Ovary (tissue), 10 donors: ENCODE data around the gene CT55. TPM values are rescaled to one million over a fixed set of nuclear protein-coding genes. Genes with fewer than 3 reads are reported as not detected.
"Not testable (repeated sequence)": the region's sequence is repeated elsewhere in the genome, so short reads cannot be mapped to it uniquely, and the experiment has no call there.

Experiments used
- DNase-seq, 5 donors: peaks; one replicate each; pipeline ENCODE4 v3.0.0-alpha.2; 2019 to 2020
- H3K27ac ChIP-seq, 2 donors: fragments of 200-600 bp; one replicate each; pipeline versions ENCODE4 v1.5.1 to v1.8.0; 2019 to 2022
- H3K27me3 ChIP-seq: fragments of 200-600 bp; one replicate; pipeline ENCODE4 v1.8.0; 2022
- H3K36me3 ChIP-seq: fragments of 200-600 bp; sonication (generic); one replicate; pipeline ENCODE4 v1.5.1; 2019
- H3K4me1 ChIP-seq: one replicate; pipeline ENCODE4 v1.8.1; 2013; ENCODE audit warnings: mild to moderate bottlenecking, moderate library complexity; ENCODE audit not compliant: insufficient read depth
- H3K4me3 ChIP-seq: fragments of 200-600 bp; sonication (generic); one replicate; pipeline ENCODE4 v1.5.1; 2017
- H3K9me3 ChIP-seq, 2 donors: fragments of 200-600 bp in 1 of 2; sonication (generic) in 1 of 2; one replicate each; pipeline versions ENCODE4 v1.5.1 to v1.8.1; 2013 to 2019; ENCODE audit warnings: mild to moderate bottlenecking in 1 of 2, moderate library complexity in 1 of 2
- EP300 ChIP-seq: sonication (generic); formaldehyde crosslinking; IDR thresholded peaks from one replicate; pipeline ENCODE4 v1.6.1; 2017; ENCODE audit warnings: antibody characterized with exemption
- POLR2A ChIP-seq: fragments of 450-650 bp; IDR thresholded peaks from one replicate; pipeline ENCODE4 v1.6.1; 2017; ENCODE audit warnings: antibody characterized with exemption, mild to moderate bottlenecking, moderate library complexity
- WGBS, 3 donors: extraction: QIAGEN DNeasy Blood & Tissue Kit in 1 of 3; methylation state at CpG; one replicate each; pipeline versions ENCODE4 v1.1.5 to v1.1.7; 2013 to 2017; 5-methylcytosine and 5-hydroxymethylcytosine counted together
- intact Hi-C, 4 donors: fragments of 100-400 bp; cut with DNase I; formaldehyde crosslinking; loops; one replicate each; pipeline versions ENCODE4 v1.11.0 to v1.15.1; 2022 to 2023
- long read RNA-seq, 3 donors: library from polyadenylated mRNA in 2 of 3; unstranded in 2 of 3; transcript quantifications; one replicate each; pipeline ENCODE4 v2.0.0 and lab custom pipeline, GENCODE V29; 2021 to 2026
- polyA plus RNA-seq, 2 donors: library from polyadenylated mRNA; stranded (reverse); fragments of 200-250 nt in 1 of 2; fragments of 350-450 nt in 1 of 2; fragmentation: Illumina TruSeq in 1 of 2; extraction: RNeasy Lipid Tissue Mini Kit (QIAGEN cat#74804) in 1 of 2; gene quantifications; one replicate each; pipeline ENCODE4 v1.2.3, GENCODE V29; 2013 to 2014
- total RNA-seq, 7 donors: library from RNA; depleted of rRNA in 2 of 7; stranded (reverse); fragments of >200 nt in 2 of 7; fragmentation: NEBNext Ultra II Directional in 3 of 7; extraction: Animal tissue kit (Norgen Biotek cat#: 25700) in 3 of 7; gene quantifications; one replicate each; pipeline versions ENCODE4 v1.1.0 to v1.2.4, GENCODE V29; 2016 to 2023
- TF ChIP-seq, protein P1 (sequence below), 3 donors: fragments of 450-650 bp in 2 of 3; fragments of 200-600 bp in 1 of 3; IDR thresholded peaks; one replicate each; pipeline versions ENCODE4 v1.5.1 to v1.8.0; 2016 to 2022; ENCODE audit warnings: antibody characterized with exemption in 3 of 3, mild to moderate bottlenecking in 1 of 3
- donor health status: DM: no; HTN: no; CAD: no; lungs with moderate emphysema.
- donor health status: DM: no; HTN: no; CAD: no.
- donor health status: Bipolar disorder and iron deficiency.
- donor health status: DM: yes; HTN: yes; CAD: no.
- donor health status: DM: no; HTN: no; CAD: no.
- donor health status: DM: yes; HTN: yes; CAD: no.

The CT55 gene, protein sequence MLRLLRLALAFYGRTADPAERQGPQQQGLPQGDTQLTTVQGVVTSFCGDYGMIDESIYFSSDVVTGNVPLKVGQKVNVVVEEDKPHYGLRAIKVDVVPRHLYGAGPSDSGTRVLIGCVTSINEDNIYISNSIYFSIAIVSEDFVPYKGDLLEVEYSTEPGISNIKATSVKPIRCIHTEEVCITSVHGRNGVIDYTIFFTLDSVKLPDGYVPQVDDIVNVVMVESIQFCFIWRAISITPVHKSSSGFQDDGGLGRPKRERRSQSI
- total RNA-seq (not detected), polyA plus RNA-seq (not detected)
- long read RNA-seq, donor 1: 0 reads
- long read RNA-seq, donor 2: 0 reads
- long read RNA-seq, donor 3: 0 reads

DNA sequence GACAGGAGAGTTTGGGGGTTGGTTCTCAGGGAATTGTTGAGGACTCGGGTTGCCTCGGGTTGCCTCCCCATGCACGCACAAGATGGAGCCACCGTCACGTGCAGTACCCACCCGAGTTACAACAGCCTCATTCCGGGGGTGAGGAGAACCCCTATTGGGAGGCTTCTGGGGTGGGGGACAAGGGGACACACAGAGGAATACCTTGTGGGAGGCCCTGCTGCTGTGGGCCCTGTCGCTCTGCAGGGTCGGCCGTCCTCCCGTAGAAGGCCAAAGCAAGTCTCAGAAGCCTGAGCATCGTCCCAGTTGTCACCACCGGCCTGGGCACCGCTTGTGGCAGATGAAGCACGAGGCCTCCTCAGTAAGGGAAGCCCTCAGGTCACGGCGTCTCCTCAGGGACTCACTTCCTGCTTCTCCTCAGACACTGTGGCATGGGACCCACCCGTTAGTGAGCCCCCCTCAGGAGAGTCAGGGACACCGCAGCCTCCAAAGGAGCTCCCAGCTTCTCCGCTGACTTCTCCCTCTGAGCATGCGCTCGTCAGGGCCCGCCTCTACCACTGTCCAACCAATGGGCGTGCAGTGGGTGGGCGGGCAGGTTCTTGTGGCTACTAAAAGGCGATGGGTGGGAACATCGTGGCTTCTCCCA is at the start of gene CT55:
Gene CT55, minus strand, starts transcription at position 522 of the 643 bp plus-strand sequence. Its CDS starts 227 bp downstream, at position 295.
- no peak within 1 kb of the TSS for H3K27ac ChIP-seq
- H3K4me3 ChIP-seq: no peak within 1 kb of the TSS
- intact Hi-C loops: no loop called here
- no peaks in the 10 kb centered on the region for H3K36me3 ChIP-seq
- H3K9me3 ChIP-seq: no peaks in the 10 kb centered on the region
- no peak for DNase-seq
- TF ChIP-seq, protein P1, sequence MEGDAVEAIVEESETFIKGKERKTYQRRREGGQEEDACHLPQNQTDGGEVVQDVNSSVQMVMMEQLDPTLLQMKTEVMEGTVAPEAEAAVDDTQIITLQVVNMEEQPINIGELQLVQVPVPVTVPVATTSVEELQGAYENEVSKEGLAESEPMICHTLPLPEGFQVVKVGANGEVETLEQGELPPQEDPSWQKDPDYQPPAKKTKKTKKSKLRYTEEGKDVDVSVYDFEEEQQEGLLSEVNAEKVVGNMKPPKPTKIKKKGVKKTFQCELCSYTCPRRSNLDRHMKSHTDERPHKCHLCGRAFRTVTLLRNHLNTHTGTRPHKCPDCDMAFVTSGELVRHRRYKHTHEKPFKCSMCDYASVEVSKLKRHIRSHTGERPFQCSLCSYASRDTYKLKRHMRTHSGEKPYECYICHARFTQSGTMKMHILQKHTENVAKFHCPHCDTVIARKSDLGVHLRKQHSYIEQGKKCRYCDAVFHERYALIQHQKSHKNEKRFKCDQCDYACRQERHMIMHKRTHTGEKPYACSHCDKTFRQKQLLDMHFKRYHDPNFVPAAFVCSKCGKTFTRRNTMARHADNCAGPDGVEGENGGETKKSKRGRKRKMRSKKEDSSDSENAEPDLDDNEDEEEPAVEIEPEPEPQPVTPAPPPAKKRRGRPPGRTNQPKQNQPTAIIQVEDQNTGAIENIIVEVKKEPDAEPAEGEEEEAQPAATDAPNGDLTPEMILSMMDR (IDR thresholded peaks at IDR 0.05): no peak
- TF ChIP-seq EP300 (no peak), POLR2A (no peak)
- H3K4me1 ChIP-seq: no peaks in the 10 kb centered on the region
- 82 to 86% (median 85%) methylated on average over 27 of the region's 27 CpGs for WGBS, 3 donors
- H3K27me3 ChIP-seq: no peaks in the 10 kb centered on the region

DNA sequence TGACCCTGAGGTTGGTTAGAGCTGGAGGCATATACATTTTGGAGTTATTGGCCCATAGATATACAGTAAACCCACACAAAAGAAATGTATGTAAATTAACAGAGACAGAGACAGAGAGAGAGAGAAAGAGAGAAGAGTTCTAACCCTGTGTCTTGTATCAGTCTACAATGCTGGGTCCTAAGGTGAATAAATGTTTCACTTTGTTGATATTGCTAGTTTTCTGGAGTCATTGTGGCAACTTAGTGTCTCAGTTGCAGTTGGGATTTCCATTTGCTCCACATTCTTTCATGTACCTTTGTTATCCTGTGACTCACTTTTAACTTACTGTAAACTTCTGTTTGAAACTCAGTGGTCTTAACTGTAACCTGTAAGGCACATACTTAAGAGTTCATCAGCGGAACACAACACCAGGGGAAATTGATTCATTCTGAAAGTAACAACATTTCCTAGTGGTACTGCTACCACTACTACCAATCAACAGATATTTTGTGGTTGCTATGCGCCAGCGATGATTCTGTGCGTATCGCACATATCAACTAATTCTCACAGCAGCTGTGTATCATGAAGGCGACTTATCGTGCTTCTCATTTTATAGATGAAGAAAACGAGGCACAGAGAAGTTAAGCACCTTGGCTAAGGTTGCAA is 42.1 kb upstream of the CT55 start:
- DNase-seq: no peak
- 81 to 90% (median 87%) methylated on average over 8 of the region's 8 CpGs for WGBS, 3 donors
- no peaks in the 10 kb centered on the region for H3K4me1 ChIP-seq

DNA sequence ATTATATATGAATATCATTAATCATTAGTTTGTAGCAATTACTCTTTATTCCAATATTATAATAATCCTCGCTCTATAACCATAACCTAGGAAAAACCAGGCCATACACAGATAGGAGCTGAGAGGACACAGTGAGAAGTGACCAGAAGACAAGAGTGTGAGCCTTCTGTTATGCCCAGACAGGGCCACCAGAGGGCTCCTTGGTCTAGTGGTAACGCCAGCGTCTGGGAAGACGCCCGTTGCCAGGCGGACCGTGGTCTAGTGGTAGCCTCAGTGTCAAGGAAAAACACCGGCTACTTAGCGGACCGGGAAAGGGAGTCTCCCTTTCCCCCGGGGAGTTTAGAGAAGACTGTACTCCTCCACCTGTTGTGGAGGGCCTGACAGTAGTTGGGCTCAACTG is 35.2 kb upstream of the CT55 start:
- DNase-seq, H3K9me3 ChIP-seq, H3K27me3 ChIP-seq, H3K36me3 ChIP-seq, H3K27ac ChIP-seq, H3K4me3 ChIP-seq, H3K4me1 ChIP-seq, intact Hi-C loops: not testable (repeated sequence)
- 25 to 44% (median 29%) methylated on average over 11 of the region's 11 CpGs for WGBS, 3 donors

More for the DNA sequence above, 42.1 kb upstream of the CT55 start:
- Histone ChIP-seq H3K27me3 (no peaks in the 10 kb centered on the region), H3K4me3 (no peak overlapping the region), H3K9me3 (no peaks in the 10 kb centered on the region), H3K36me3 (no peaks in the 10 kb centered on the region), H3K27ac (no peak overlapping the region)
- TF ChIP-seq POLR2A: no peak
- TF ChIP-seq, protein P1 (IDR thresholded peaks at IDR 0.05): no peak
- no peak for TF ChIP-seq EP300
- intact Hi-C loops: no loop called here

DNA sequence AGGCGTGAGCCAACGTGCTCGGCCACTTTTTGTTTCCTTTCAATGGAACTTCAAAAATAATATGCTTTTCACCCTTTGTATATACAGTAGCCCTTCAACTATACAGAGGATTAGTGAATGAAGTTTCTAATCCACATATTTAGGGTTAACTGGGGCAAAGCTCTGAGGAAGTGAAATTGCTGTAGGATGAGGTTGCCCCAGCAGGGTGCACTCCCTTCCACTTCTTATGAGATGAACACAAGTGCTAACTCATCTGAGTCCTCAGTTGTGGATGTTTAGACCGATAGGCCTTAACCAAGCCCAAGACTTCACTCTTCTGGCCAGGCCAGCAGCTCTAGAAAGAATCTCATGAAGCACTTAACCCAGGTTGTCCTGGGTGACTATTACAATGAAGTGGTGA is 29.1 kb upstream of the CT55 start:
- DNase-seq: no peak
- Histone ChIP-seq H3K9me3 (no peaks in the 10 kb centered on the region), H3K27me3 (no peaks in the 10 kb centered on the region), H3K4me3 (no peak overlapping the region), H3K27ac (no peak overlapping the region), H3K36me3 (no peaks in the 10 kb centered on the region), H3K4me1 (no peaks in the 10 kb centered on the region)
- no peak for TF ChIP-seq POLR2A
- no peak for TF ChIP-seq EP300
- 64 to 66% (median 65%) methylated on average over 4 of the region's 4 CpGs for WGBS, 3 donors
- intact Hi-C loops: no loop called here

DNA sequence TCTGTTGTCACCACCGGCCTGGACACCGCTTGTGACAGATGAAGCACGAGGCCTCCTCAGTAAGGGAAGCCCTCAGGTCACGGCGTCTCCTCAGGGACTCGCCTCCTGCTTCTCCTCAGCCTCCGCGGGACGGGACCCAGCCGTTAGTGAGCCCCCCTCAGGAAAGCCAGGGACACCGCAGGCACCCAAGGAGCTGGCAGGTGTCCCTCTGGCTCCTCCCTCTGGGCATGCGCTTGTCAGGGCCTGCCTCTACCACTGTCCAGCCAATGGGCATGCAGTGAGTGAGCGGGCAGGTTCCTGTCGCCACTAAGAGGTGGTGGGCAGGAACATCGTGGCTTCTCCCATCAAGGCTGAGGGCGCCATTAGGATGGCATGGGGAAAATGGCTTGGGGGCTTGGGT is 23.5 kb upstream of the CT55 start:
- H3K36me3 ChIP-seq: no peaks in the 10 kb centered on the region
- no peaks in the 10 kb centered on the region for H3K27me3 ChIP-seq
- no peak for DNase-seq
- 77 to 92% (median 86%) methylated on average over 15 to 16 of the region's 16 CpGs for WGBS, 3 donors
- no peak overlapping the region for H3K4me3 ChIP-seq
- no peak overlapping the region for H3K27ac ChIP-seq
- intact Hi-C loops: no loop called here
- H3K4me1 ChIP-seq: no peaks in the 10 kb centered on the region
- H3K9me3 ChIP-seq: no peaks in the 10 kb centered on the region
- TF ChIP-seq EP300 (no peak), POLR2A (no peak)
- TF ChIP-seq, protein P1 (IDR thresholded peaks at IDR 0.05): no peak
